OCI-LY1 (cell line): ENCODE measurements around the gene OVAAL.

Experiments used
- H2AFZ ChIP-seq: fragments of 200-600 bp; sonication (generic), shearing (Covaris generic); 2 replicates; pipeline ENCODE4 v1.6.0; 2014; ENCODE audit warnings: antibody characterized with exemption, mild to moderate bottlenecking, low read length
- H3F3A ChIP-seq: fragments of 200-600 bp; sonication (generic), shearing (Covaris generic); 2 replicates; pipeline ENCODE4 v1.6.0; 2014; ENCODE audit warnings: mild to moderate bottlenecking, antibody characterized with exemption, low read length, moderate library complexity; ENCODE audit not compliant: insufficient read depth
- H3K27ac ChIP-seq: fragments of 200-600 bp; sonication (generic); 2 replicates; pipeline ENCODE4 v1.5.1; 2014; ENCODE audit warnings: low read length, mixed run types, mild to moderate bottlenecking, low read depth; ENCODE audit not compliant: poor library complexity, severe bottlenecking
- H3K27me3 ChIP-seq: fragments of 200-600 bp; sonication (generic); 2 replicates; pipeline ENCODE4 v1.6.0; 2014; ENCODE audit warnings: antibody characterized with exemption, mild to moderate bottlenecking, low read length, moderate library complexity; ENCODE audit not compliant: insufficient read depth
- H3K36me3 ChIP-seq: fragments of 200-600 bp; sonication (generic); 2 replicates; pipeline ENCODE4 v1.6.1; 2014; ENCODE audit warnings: mild to moderate bottlenecking, antibody characterized with exemption, low read length, moderate library complexity, mixed read lengths; ENCODE audit not compliant: insufficient read depth
- H3K4me1 ChIP-seq: fragments of 200-600 bp; sonication (generic); 2 replicates; pipeline ENCODE4 v1.5.1; 2014; ENCODE audit warnings: mild to moderate bottlenecking, low read length, moderate library complexity; ENCODE audit not compliant: insufficient read depth, severe bottlenecking
- H3K4me2 ChIP-seq: fragments of 200-600 bp; sonication (generic), shearing (Covaris generic); 2 replicates; pipeline ENCODE4 v1.6.1; 2014; ENCODE audit warnings: low read length
- H3K4me3 ChIP-seq: fragments of 200-600 bp; sonication (generic); 2 replicates; pipeline ENCODE4 v1.5.1; 2014; ENCODE audit warnings: low read length, low read depth, mild to moderate bottlenecking, mixed read lengths; ENCODE audit not compliant: poor library complexity, severe bottlenecking
- H3K79me2 ChIP-seq: fragments of 200-600 bp; shearing (Covaris generic); 2 replicates; pipeline ENCODE4 v1.6.1; 2016; ENCODE audit warnings: mixed run types, low read length, mixed read lengths; ENCODE audit not compliant: insufficient read depth
- H3K9ac ChIP-seq: fragments of 200-600 bp; sonication (generic), shearing (Covaris generic); 2 replicates; pipeline ENCODE4 v1.6.1; 2014; ENCODE audit warnings: mild to moderate bottlenecking, low read length, mixed read lengths
- H3K9me2 ChIP-seq: fragments of 200-600 bp; sonication (generic), shearing (Covaris generic); 2 replicates; pipeline ENCODE4 v1.6.1; 2014; ENCODE audit warnings: low read depth, mild to moderate bottlenecking, low read length, mixed read lengths
- H3K9me3 ChIP-seq: fragments of 200-600 bp; shearing (Covaris generic); 2 replicates; pipeline ENCODE4 v1.6.1; 2014; ENCODE audit warnings: low read length, mixed read lengths
- H4K20me1 ChIP-seq: fragments of 200-600 bp; sonication (generic), shearing (Covaris generic); 2 replicates; pipeline ENCODE4 v1.6.0; 2016; ENCODE audit warnings: mild to moderate bottlenecking, low read length; ENCODE audit not compliant: insufficient read depth
- EZH2 ChIP-seq: fragments of 200-600 bp; sonication (generic), shearing (Covaris generic); IDR thresholded peaks from 2 replicates; pipeline ENCODE4 v1.8.0; 2017; ENCODE audit warnings: borderline replicate concordance, mixed run types, mild to moderate bottlenecking, antibody characterized with exemption, low read length, moderate library complexity, mixed read lengths
- TF ChIP-seq, protein P1 (sequence below): fragments of 200-600 bp; sonication (generic), shearing (Covaris generic); IDR thresholded peaks from 2 replicates; pipeline ENCODE4 v1.5.1; 2017; ENCODE audit warnings: mild to moderate bottlenecking, antibody characterized with exemption, low read length, moderate library complexity, mixed read lengths

The OVAAL gene

DNA sequence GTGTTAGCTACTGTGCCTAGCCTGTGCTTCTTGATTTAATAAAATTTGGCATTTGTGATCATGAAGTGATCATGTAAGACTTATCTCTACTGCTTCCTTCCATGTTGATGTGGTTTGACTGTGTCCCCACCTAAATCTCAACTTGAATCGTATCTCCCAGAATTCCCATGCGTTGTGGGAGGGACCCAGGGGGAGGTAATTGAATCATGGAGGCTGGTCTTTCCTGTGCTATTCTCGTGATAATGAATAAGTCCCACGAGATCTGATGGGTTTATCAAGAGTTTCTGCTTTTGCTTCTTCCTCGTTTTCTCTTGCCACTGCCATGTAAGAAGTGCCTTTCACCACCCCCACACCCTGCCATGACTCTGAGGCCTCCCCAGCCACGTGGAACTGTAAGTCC is at the start of gene OVAAL:
Gene OVAAL (plus strand): TSS at position 301 of the 400 bp plus-strand sequence.
- Histone ChIP-seq H3K4me2 (no peak within 1 kb of the TSS), H3K27me3 (no peaks in the 10 kb centered on the region), H3K79me2 (no peaks in the 10 kb centered on the region), H3K9me2 (no peaks in the 10 kb centered on the region), H3F3A (no peaks in the 10 kb centered on the region), H3K27ac (no peak within 1 kb of the TSS), H3K9me3 (no peaks in the 10 kb centered on the region), H3K36me3 (no peaks in the 10 kb centered on the region), H3K9ac (no peak within 1 kb of the TSS), H4K20me1 (no peaks in the 10 kb centered on the region), H3K4me1 (no peaks in the 10 kb centered on the region), H2AFZ (no peak within 1 kb of the TSS), H3K4me3 (no peak within 1 kb of the TSS)
- TF ChIP-seq EZH2, result no peak
- TF ChIP-seq, protein P1, sequence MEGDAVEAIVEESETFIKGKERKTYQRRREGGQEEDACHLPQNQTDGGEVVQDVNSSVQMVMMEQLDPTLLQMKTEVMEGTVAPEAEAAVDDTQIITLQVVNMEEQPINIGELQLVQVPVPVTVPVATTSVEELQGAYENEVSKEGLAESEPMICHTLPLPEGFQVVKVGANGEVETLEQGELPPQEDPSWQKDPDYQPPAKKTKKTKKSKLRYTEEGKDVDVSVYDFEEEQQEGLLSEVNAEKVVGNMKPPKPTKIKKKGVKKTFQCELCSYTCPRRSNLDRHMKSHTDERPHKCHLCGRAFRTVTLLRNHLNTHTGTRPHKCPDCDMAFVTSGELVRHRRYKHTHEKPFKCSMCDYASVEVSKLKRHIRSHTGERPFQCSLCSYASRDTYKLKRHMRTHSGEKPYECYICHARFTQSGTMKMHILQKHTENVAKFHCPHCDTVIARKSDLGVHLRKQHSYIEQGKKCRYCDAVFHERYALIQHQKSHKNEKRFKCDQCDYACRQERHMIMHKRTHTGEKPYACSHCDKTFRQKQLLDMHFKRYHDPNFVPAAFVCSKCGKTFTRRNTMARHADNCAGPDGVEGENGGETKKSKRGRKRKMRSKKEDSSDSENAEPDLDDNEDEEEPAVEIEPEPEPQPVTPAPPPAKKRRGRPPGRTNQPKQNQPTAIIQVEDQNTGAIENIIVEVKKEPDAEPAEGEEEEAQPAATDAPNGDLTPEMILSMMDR, result no peak

GRCh38 chr1:180510882-180511281 is 47.9 kb upstream of the OVAAL start:
- no peak overlapping the region for H3K9ac ChIP-seq
- no peaks in the 10 kb centered on the region for H3K79me2 ChIP-seq
- H3K4me2 ChIP-seq, result no peak overlapping the region
- H3K9me3 ChIP-seq, result 0 out of 2 replicates have a peak, but pooled peaks cover 3% of the 10 kb centered on the region
- no peaks in the 10 kb centered on the region for H3K9me2 ChIP-seq
- H4K20me1 ChIP-seq, result no peaks in the 10 kb centered on the region
- no peaks in the 10 kb centered on the region for H3K4me1 ChIP-seq
- H3K4me3 ChIP-seq, result no peak overlapping the region
- H3K36me3 ChIP-seq, result no peaks in the 10 kb centered on the region; the same call in 1 of the 2 replicates
- no peak overlapping the region for H2AFZ ChIP-seq
- TF ChIP-seq, protein P1, result no peak
- TF ChIP-seq EZH2, result no peak
- no peak overlapping the region for H3K27ac ChIP-seq
- H3F3A ChIP-seq, result no peaks in the 10 kb centered on the region
- H3K27me3 ChIP-seq, result no peaks in the 10 kb centered on the region

DNA sequence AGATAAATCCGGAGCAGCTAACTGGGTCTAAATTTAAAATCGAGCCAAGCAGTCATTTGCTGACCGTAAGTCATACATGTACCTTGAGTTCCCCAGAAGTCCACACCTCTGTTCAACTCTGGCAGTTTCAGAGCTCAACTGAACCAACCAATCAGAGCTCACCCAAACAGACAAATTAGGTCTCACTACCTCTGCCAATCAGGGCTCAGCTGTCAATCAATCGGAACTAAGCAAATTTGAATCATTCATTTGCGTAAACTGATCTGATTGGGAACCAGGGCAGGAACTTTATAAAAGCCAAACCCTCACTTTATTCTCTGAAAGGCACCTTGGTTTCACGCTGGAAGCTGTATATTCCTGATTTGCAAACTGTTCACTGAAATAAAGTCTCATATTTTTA is 45.2 kb upstream of the OVAAL start:
- Histone ChIP-seq H4K20me1 (no peaks in the 10 kb centered on the region), H3K27ac (no peak overlapping the region), H3K36me3 (no peaks in the 10 kb centered on the region; the same call in 1 of the 2 replicates), H3K9ac (no peak overlapping the region), H3K4me1 (no peaks in the 10 kb centered on the region), H3K79me2 (no peaks in the 10 kb centered on the region), H3K9me2 (no peaks in the 10 kb centered on the region), H3K27me3 (no peaks in the 10 kb centered on the region), H3K4me2 (no peak overlapping the region), H2AFZ (no peak overlapping the region), H3F3A (no peaks in the 10 kb centered on the region), H3K9me3 (0 out of 2 replicates have a peak, but pooled peaks cover 3% of the 10 kb centered on the region), H3K4me3 (no peak overlapping the region)
- no peak for TF ChIP-seq EZH2
- TF ChIP-seq, protein P1, result no peak
